GM12875 (cell line): Measurements from ENCODE around the gene MAST3.

Experiments
- H3K4me3 ChIP-seq: one replicate; pipeline ENCODE4 v1.5.1; 2011; ENCODE audit warnings: low read depth, low read length, control low read depth
- CTCF ChIP-seq: IDR thresholded peaks from 2 replicates; pipeline ENCODE4 v1.5.1; 2011; ENCODE audit warnings: low read depth, mild to moderate bottlenecking, control low read depth, inconsistent platforms, low read length, moderate library complexity, borderline replicate concordance; ENCODE audit not compliant: insufficient read depth

MAST3 gene

GRCh38 chr19:18135712-18136584 is 38.4 kb downstream of the MAST3 start:
- TF ChIP-seq CTCF: no peak
- no peak overlapping the region for H3K4me3 ChIP-seq

- TF ChIP-seq CTCF: no peak
- no peak overlapping the region for H3K4me3 ChIP-seq
Measured at GRCh38 chr19:18137242-18137641, 39.7 kb downstream of the MAST3 start.

- no peak for TF ChIP-seq CTCF
- no peak overlapping the region for H3K4me3 ChIP-seq
Measured at GRCh38 chr19:18137657-18138339, 40.2 kb downstream of the MAST3 start.

- TF ChIP-seq CTCF: no peak
- H3K4me3 ChIP-seq: no peak overlapping the region
Measured at GRCh38 chr19:18140473-18140872, 42.9 kb downstream of the MAST3 start.

GRCh38 chr19:18141031-18141430 is 43.5 kb downstream of the MAST3 start:
- no peak for TF ChIP-seq CTCF
- no peak overlapping the region for H3K4me3 ChIP-seq

- H3K4me3 ChIP-seq: no peak overlapping the region
- no peak for TF ChIP-seq CTCF
Measured at GRCh38 chr19:18143902-18144301, 46.3 kb downstream of the MAST3 start.
